CD4-positive, alpha-beta T cell (primary cell): Measurements from ENCODE around the gene MYRFL. TPM values are rescaled to one million over a fixed set of nuclear protein-coding genes. Genes with fewer than 3 reads are reported as not detected.

Experiments used
- ATAC-seq: fragments of 200-7000 bp; cut with Tn5 transposase; one replicate; pipeline ENCODE4 v1.10.0; 2022; ENCODE audit warnings: mild to moderate bottlenecking; ENCODE audit not compliant: poor library complexity
- CTCF ChIA-PET: fragments of 350-600 bp; sonication (Branson Sonifier 250); formaldehyde crosslinking; loops from one replicate; lab custom pipeline; 2021; ENCODE audit warnings: antibody characterized with exemption, inconsistent platforms; lab: Charles Lee
- POLR2A ChIA-PET: fragments of 350-600 bp; sonication (Branson Sonifier 250); formaldehyde crosslinking; loops from one replicate; lab custom pipeline; 2021; ENCODE audit warnings: antibody characterized with exemption, inconsistent platforms; lab: Charles Lee
- DNase-seq, 14 experiments: peaks; one replicate each; pipeline ENCODE4 v3.0.0-alpha.2; 2013 to 2020; ENCODE audit warnings: mixed read lengths in 2 of 14
- H3K27ac ChIP-seq, 2 donors: one replicate each; pipeline versions ENCODE4 v1.5.1 to v1.7.0; 2013; ENCODE audit warnings: low read length in 2 of 2, low read depth in 1 of 2, mild to moderate bottlenecking in 1 of 2
- H3K27me3 ChIP-seq, 2 experiments: 1 replicate in 1 of 2; 2 replicates in 1 of 2; pipeline versions ENCODE4 v1.6.1 to v1.7.0; 2013; ENCODE audit warnings: low read length in 2 of 2, control low read depth in 1 of 2, mild to moderate bottlenecking in 1 of 2, moderate library complexity in 1 of 2; ENCODE audit not compliant: insufficient read depth in 2 of 2, control insufficient read depth in 1 of 2
- H3K36me3 ChIP-seq: one replicate; pipeline ENCODE4 v1.6.1; 2013; ENCODE audit warnings: low read length, control low read depth; ENCODE audit not compliant: insufficient read depth
- H3K4me1 ChIP-seq: one replicate; pipeline ENCODE4 v1.6.1; 2013; ENCODE audit warnings: low read length, control low read depth; ENCODE audit not compliant: insufficient read depth
- H3K4me3 ChIP-seq: one replicate; pipeline ENCODE4 v1.5.1; 2013; ENCODE audit warnings: mild to moderate bottlenecking, low read length, moderate library complexity
- H3K9me3 ChIP-seq, 2 experiments: 1 replicate in 1 of 2; 2 replicates in 1 of 2; pipeline versions ENCODE4 v1.6.1 to v1.7.0; 2013; ENCODE audit warnings: low read length in 2 of 2, mild to moderate bottlenecking in 2 of 2, control low read depth in 1 of 2, moderate library complexity in 1 of 2; ENCODE audit not compliant: control insufficient read depth in 1 of 2, insufficient read depth in 1 of 2
- H3K27ac Mint-ChIP-seq: one replicate; pipeline ENCODE4 v1.8.0; 2020; ENCODE audit warnings: mixed read lengths
- H3K27me3 Mint-ChIP-seq: one replicate; pipeline ENCODE4 v1.8.0; 2021; ENCODE audit warnings: mixed read lengths
- H3K36me3 Mint-ChIP-seq: one replicate; pipeline ENCODE4 v1.8.0; 2021; ENCODE audit warnings: low read depth, mixed read lengths
- H3K4me1 Mint-ChIP-seq: one replicate; pipeline ENCODE4 v1.8.0; 2021; ENCODE audit warnings: low read depth, mixed read lengths
- H3K4me3 Mint-ChIP-seq: one replicate; pipeline ENCODE4 v1.8.0; 2020; ENCODE audit warnings: mild to moderate bottlenecking, mixed read lengths
- H3K9me3 Mint-ChIP-seq: one replicate; pipeline ENCODE4 v1.8.0; 2020; ENCODE audit warnings: mixed read lengths
- intact Hi-C, 2 experiments: fragments of 100-400 bp; cut with DNase I in 1 of 2; cut with micrococcal nuclease in 1 of 2; formaldehyde crosslinking; loops; one replicate each; pipeline versions ENCODE4 v1.15.1 to v1.9.0; 2023 to 2025; cut with DNase I, micrococcal nuclease
- total RNA-seq, 174 experiments: library from RNA in 2 of 174; stranded (reverse) in 2 of 174; gene quantifications; one replicate each; pipeline ENCODE4 v1.2.3 and lab custom pipeline; 2021 to 2026
- TF ChIP-seq, protein P1 (sequence below): fragments of 200-600 bp; IDR thresholded peaks from one replicate; pipeline ENCODE4 v1.8.0; 2022; ENCODE audit warnings: antibody characterized with exemption, mild to moderate bottlenecking

The MYRFL gene
- total RNA-seq, 2 experiments from 2014 or later, result not detected

DNA sequence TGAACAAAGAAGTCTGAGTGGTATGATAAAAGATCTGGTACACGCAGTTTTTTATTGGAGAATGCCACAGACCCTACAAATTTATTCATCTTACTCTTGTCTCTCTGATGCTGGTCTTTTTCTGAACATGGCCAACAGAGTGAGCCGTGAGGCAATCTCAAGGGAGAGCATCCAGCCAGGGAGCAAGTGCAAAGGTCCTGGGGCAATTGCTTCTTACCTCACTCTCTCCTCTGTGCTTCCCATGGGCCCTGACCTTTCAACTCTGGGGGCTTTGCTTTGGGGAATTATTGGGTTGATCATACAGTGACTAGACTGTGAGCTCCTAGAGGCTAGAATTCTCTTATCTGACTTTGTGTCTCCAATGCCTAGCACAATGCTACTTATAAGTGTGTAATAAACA lies 171.7 kb downstream of the MYRFL start:
- Histone ChIP-seq H3K27me3 (peaks cover 0 to 3% of the 10 kb centered on the region in 2 experiments), H3K36me3 (no peaks in the 10 kb centered on the region), H3K9me3 (no peaks in the 10 kb centered on the region), H3K4me1 (no peaks in the 10 kb centered on the region), H3K4me3 (no peak overlapping the region), H3K27ac (no peak overlapping the region)
- Mint-ChIP-seq H3K27me3 (peaks cover 6% of the 10 kb centered on the region), H3K27ac (no peak overlapping the region), H3K9me3 (peaks cover 3% of the 10 kb centered on the region), H3K36me3 (no peaks in the 10 kb centered on the region), H3K4me3 (no peak overlapping the region), H3K4me1 (no peaks in the 10 kb centered on the region)
- TF ChIP-seq, protein P1, sequence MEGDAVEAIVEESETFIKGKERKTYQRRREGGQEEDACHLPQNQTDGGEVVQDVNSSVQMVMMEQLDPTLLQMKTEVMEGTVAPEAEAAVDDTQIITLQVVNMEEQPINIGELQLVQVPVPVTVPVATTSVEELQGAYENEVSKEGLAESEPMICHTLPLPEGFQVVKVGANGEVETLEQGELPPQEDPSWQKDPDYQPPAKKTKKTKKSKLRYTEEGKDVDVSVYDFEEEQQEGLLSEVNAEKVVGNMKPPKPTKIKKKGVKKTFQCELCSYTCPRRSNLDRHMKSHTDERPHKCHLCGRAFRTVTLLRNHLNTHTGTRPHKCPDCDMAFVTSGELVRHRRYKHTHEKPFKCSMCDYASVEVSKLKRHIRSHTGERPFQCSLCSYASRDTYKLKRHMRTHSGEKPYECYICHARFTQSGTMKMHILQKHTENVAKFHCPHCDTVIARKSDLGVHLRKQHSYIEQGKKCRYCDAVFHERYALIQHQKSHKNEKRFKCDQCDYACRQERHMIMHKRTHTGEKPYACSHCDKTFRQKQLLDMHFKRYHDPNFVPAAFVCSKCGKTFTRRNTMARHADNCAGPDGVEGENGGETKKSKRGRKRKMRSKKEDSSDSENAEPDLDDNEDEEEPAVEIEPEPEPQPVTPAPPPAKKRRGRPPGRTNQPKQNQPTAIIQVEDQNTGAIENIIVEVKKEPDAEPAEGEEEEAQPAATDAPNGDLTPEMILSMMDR, result no peak
- ATAC-seq (no peak), DNase-seq (no peak)
- intact Hi-C loops, result no loop called here
- CTCF ChIA-PET, result no interaction called here
- POLR2A ChIA-PET, result interaction anchor here (0.6 kb wide), 1 partner anchor 680 kb away, joined by 3 read pairs; no protein-coding TSS in a partner anchor

DNA sequence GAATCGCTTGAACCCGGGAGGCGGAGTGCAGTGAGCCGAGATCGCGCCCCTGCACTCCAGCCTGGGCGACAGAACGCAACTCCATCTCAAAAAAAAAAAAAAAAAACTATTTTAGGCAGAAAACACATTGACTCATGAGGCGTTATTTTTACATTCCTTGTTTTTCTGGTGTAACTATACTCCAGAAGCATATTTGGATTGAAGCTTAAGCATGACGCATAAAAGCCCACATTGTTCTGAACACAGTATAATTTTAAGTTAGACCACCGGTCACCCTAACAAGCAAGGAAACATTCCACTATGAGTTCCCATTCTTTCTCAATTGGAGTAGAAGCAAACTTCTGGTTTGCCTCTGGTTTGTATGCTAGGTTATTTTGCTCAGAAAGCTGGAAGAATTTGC lies 173.0 kb downstream of the MYRFL start:
- CTCF ChIA-PET, result no interaction called here
- DNase-seq (no peak), ATAC-seq (no peak)
- intact Hi-C loops, result no loop called here
- Histone ChIP-seq H3K9me3 (peaks cover 0 to 3% of the 10 kb centered on the region in 2 experiments), H3K36me3 (no peaks in the 10 kb centered on the region), H3K27me3 (peaks cover 0 to 3% of the 10 kb centered on the region in 2 experiments), H3K27ac (no peak overlapping the region), H3K4me1 (no peaks in the 10 kb centered on the region), H3K4me3 (no peak overlapping the region)
- TF ChIP-seq, protein P1, result no peak
- POLR2A ChIA-PET, result no interaction called here
- H3K27ac Mint-ChIP-seq, result no peak overlapping the region
- H3K4me3 Mint-ChIP-seq, result no peak overlapping the region
- H3K9me3 Mint-ChIP-seq, result peaks cover 3% of the 10 kb centered on the region
- no peaks in the 10 kb centered on the region for H3K27me3 Mint-ChIP-seq
- no peaks in the 10 kb centered on the region for H3K4me1 Mint-ChIP-seq
- H3K36me3 Mint-ChIP-seq, result no peaks in the 10 kb centered on the region

DNA sequence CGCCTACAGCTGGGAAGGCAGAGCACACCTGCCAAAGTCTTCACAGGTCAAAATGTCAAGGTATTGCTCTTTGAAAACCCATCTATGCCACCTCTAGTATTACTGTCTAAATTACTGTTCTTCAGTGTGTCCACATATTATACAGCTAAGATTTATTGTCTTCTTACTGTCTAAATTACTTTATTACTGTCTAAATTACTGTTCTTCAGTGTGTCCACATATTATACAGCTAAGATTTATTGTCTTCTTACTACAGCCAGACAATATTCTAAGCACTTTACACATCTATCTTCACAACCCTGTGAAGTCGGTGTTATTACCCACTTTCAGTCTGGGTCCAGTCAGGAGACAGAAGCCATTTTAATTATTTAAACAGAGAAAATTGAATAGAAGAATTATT lies 173.9 kb downstream of the MYRFL start:
- H3K4me1 ChIP-seq, result no peaks in the 10 kb centered on the region
- H3K27ac Mint-ChIP-seq, result no peak overlapping the region
- no peaks in the 10 kb centered on the region for H3K9me3 Mint-ChIP-seq
- intact Hi-C loops, result no loop called here
- no peaks in the 10 kb centered on the region for H3K36me3 Mint-ChIP-seq
- no peaks in the 10 kb centered on the region for H3K27me3 Mint-ChIP-seq
- H3K4me3 Mint-ChIP-seq, result no peak overlapping the region
- no peak overlapping the region for H3K4me3 ChIP-seq
- ChIA-PET POLR2A (no interaction called here), CTCF (no interaction called here)
- H3K27me3 ChIP-seq, result peaks cover 0 to 3% of the 10 kb centered on the region in 2 experiments
- DNase-seq (no peak), ATAC-seq (no peak)
- no peaks in the 10 kb centered on the region for H3K4me1 Mint-ChIP-seq
- H3K9me3 ChIP-seq, result peaks cover 0 to 4% of the 10 kb centered on the region in 2 experiments
- TF ChIP-seq, protein P1, result no peak
- H3K27ac ChIP-seq, result no peak overlapping the region
- H3K36me3 ChIP-seq, result no peaks in the 10 kb centered on the region
